Small intestine (tissue), 7 donors: Measurements from ENCODE around the gene MLLT3. TPM values are rescaled to one million over a fixed set of nuclear protein-coding genes. Genes with fewer than 3 reads are reported as not detected.

Source experiments
- DNase-seq, 2 donors: peaks; one replicate each; pipeline versions ENCODE4 v3.0.0 to v3.0.0-alpha.2; 2013
- FAIRE-seq: peaks from 2 replicates; lab custom pipeline; 2012; peaks lifted over from hg19 to GRCh38; lab: Jason Lieb, UNC
- H3K27ac ChIP-seq, 3 donors: one replicate each; pipeline ENCODE4 v1.5.1; 2013; ENCODE audit warnings: low read length in 2 of 3, mild to moderate bottlenecking in 2 of 3, control low read depth in 1 of 3, inconsistent platforms in 1 of 3, low read depth in 1 of 3, moderate library complexity in 1 of 3
- H3K27me3 ChIP-seq, 3 donors: one replicate each; pipeline ENCODE4 v1.6.1; 2013; ENCODE audit warnings: low read length in 3 of 3, inconsistent platforms in 1 of 3; ENCODE audit not compliant: control insufficient read depth in 3 of 3, insufficient read depth in 3 of 3
- H3K36me3 ChIP-seq, 3 donors: one replicate each; pipeline ENCODE4 v1.6.1; 2013; ENCODE audit warnings: low read length in 3 of 3, inconsistent platforms in 1 of 3, low read depth in 1 of 3, mild to moderate bottlenecking in 1 of 3, moderate library complexity in 1 of 3; ENCODE audit not compliant: control insufficient read depth in 3 of 3, insufficient read depth in 2 of 3
- H3K4me1 ChIP-seq, 3 donors: one replicate each; pipeline ENCODE4 v1.6.1; 2013; ENCODE audit warnings: low read length in 2 of 3, inconsistent platforms in 1 of 3, low read depth in 1 of 3, mild to moderate bottlenecking in 1 of 3, moderate library complexity in 1 of 3; ENCODE audit not compliant: control insufficient read depth in 3 of 3, insufficient read depth in 2 of 3
- H3K4me3 ChIP-seq, 3 donors: one replicate each; pipeline ENCODE4 v1.5.1; 2013; ENCODE audit warnings: low read length in 3 of 3, control low read depth in 1 of 3, inconsistent platforms in 1 of 3, low read depth in 1 of 3, mild to moderate bottlenecking in 1 of 3, moderate library complexity in 1 of 3
- H3K9me3 ChIP-seq, 2 donors: one replicate each; pipeline ENCODE4 v1.6.1; 2013; ENCODE audit warnings: low read depth in 1 of 2, low read length in 1 of 2; ENCODE audit not compliant: control insufficient read depth in 2 of 2, insufficient read depth in 1 of 2
- WGBS, 3 donors: extraction: QIAGEN DNeasy Blood & Tissue Kit; methylation state at CpG; one replicate each; pipeline ENCODE4 v1.1.7; 2013; 5-methylcytosine and 5-hydroxymethylcytosine counted together
- polyA plus RNA-seq, 4 donors: library from polyadenylated mRNA; stranded (reverse) in 3 of 4; unstranded in 1 of 4; fragments of 200-250 nt in 3 of 4; fragments of 120-200 nt in 1 of 4; gene quantifications; one replicate each; pipeline versions ENCODE4 v1.2.1 to v1.2.3, GENCODE V29; 2013
- donor health status: healthy with polysubstance abuse.
- donor health status: control.
- donor health status: control.
- donor health status: Bipolar disorder and iron deficiency.
- donor health status: healthy.

The MLLT3 gene
- polyA plus RNA-seq, 4 donors: 8.9 to 34.5 (median 14.0) TPM

- Histone ChIP-seq H3K27ac (peak overlapping the region in 1 of 3 donors; percentile 35), H3K4me1 (peaks cover 0 to 3% (median 0%) of the 10 kb centered on the region in 3 donors), H3K9me3 (no peaks in the 10 kb centered on the region), H3K36me3 (peaks cover 0 to 2% (median 0%) of the 10 kb centered on the region in 3 donors), H3K4me3 (peak overlapping the region in 1 of 3 donors; percentile 6), H3K27me3 (no peaks in the 10 kb centered on the region)
- WGBS, 3 donors: 61 to 84% (median 82%) methylated on average over 4 of the region's 4 CpGs
- no peak for FAIRE-seq
- peak in 1 of 2 donors; percentile 53 for DNase-seq
Observed at GRCh38 chr9:20376731-20377375, 245.4 kb downstream of the MLLT3 start.

GRCh38 chr9:20376042-20376441, 246.3 kb downstream of the MLLT3 start:
- 85 to 89% (median 87%) methylated on average over 4 of the region's 4 CpGs for WGBS, 3 donors
- peaks cover 0 to 3% (median 0%) of the 10 kb centered on the region in 3 donors for H3K4me1 ChIP-seq
- H3K4me3 ChIP-seq: no peak overlapping the region
- FAIRE-seq: no peak
- DNase-seq: no peak
- no peak overlapping the region for H3K27ac ChIP-seq
- peaks cover 0 to 2% (median 0%) of the 10 kb centered on the region in 3 donors for H3K36me3 ChIP-seq
- H3K27me3 ChIP-seq: no peaks in the 10 kb centered on the region
- no peaks in the 10 kb centered on the region for H3K9me3 ChIP-seq

GRCh38 chr9:20373263-20373662, 249.0 kb downstream of the MLLT3 start:
- Histone ChIP-seq H3K4me1 (no peaks in the 10 kb centered on the region), H3K9me3 (no peaks in the 10 kb centered on the region), H3K36me3 (peaks cover 0 to 2% (median 0%) of the 10 kb centered on the region in 3 donors), H3K4me3 (no peak overlapping the region), H3K27ac (no peak overlapping the region), H3K27me3 (no peaks in the 10 kb centered on the region)
- DNase-seq: peak in 1 of 2 donors; percentile 6
- 65 to 66% (median 66%) methylated on average over 1 of the region's 1 CpG for WGBS, 3 donors
- FAIRE-seq: no peak

GRCh38 chr9:20369391-20369790, 252.9 kb downstream of the MLLT3 start:
- Histone ChIP-seq H3K27ac (no peak overlapping the region), H3K36me3 (peaks cover 0 to 2% (median 0%) of the 10 kb centered on the region in 3 donors), H3K4me3 (no peak overlapping the region), H3K9me3 (no peaks in the 10 kb centered on the region), H3K4me1 (no peaks in the 10 kb centered on the region), H3K27me3 (no peaks in the 10 kb centered on the region)
- WGBS, 3 donors: 95 to 100% (median 97%) methylated on average over 1 of the region's 1 CpG
- DNase-seq: no peak
- no peak for FAIRE-seq

- FAIRE-seq (no peak), DNase-seq (no peak)
- H3K36me3 ChIP-seq: no peaks in the 10 kb centered on the region
- no peak overlapping the region for H3K4me3 ChIP-seq
- H3K27ac ChIP-seq: no peak overlapping the region
- H3K9me3 ChIP-seq: no peaks in the 10 kb centered on the region
- no peaks in the 10 kb centered on the region for H3K4me1 ChIP-seq
- WGBS, 3 donors: 95 to 99% (median 97%) methylated on average over 3 of the region's 3 CpGs
- no peaks in the 10 kb centered on the region for H3K27me3 ChIP-seq
Observed at GRCh38 chr9:20367855-20368254, 254.4 kb downstream of the MLLT3 start.

GRCh38 chr9:20364959-20365358, 257.3 kb downstream of the MLLT3 start:
- H3K27ac ChIP-seq: no peak overlapping the region
- FAIRE-seq (no peak), DNase-seq (no peak)
- H3K4me3 ChIP-seq: no peak overlapping the region
- H3K36me3 ChIP-seq: peaks cover 0 to 1% (median 0%) of the 10 kb centered on the region in 3 donors
- peaks cover 0 to 4% (median 0%) of the 10 kb centered on the region in 3 donors for H3K4me1 ChIP-seq
- 82 to 88% (median 84%) methylated on average over 3 of the region's 3 CpGs for WGBS, 3 donors
- H3K27me3 ChIP-seq: no peaks in the 10 kb centered on the region
- H3K9me3 ChIP-seq: no peaks in the 10 kb centered on the region

- 90 to 98% (median 91%) methylated on average over 4 of the region's 4 CpGs for WGBS, 3 donors
- H3K9me3 ChIP-seq: no peaks in the 10 kb centered on the region
Observed at GRCh38 chr9:20363233-20363632, 259.1 kb downstream of the MLLT3 start.

GRCh38 chr9:20361656-20362570, 260.4 kb downstream of the MLLT3 start:
- no peak overlapping the region for H3K4me3 ChIP-seq
- peak overlapping the region in 1 of 3 donors; percentile 60 for H3K27ac ChIP-seq
- WGBS, 3 donors: 71 to 84% (median 74%) methylated on average over 3 of the region's 3 CpGs
- FAIRE-seq: no peak
- no peaks in the 10 kb centered on the region for H3K27me3 ChIP-seq
- H3K9me3 ChIP-seq: no peaks in the 10 kb centered on the region
- H3K36me3 ChIP-seq: peaks cover 0 to 1% (median 0%) of the 10 kb centered on the region in 3 donors
- peaks cover 0 to 13% (median 0%) of the 10 kb centered on the region in 3 donors for H3K4me1 ChIP-seq
- no peak for DNase-seq

More at GRCh38 chr9:20363233-20363632, 259.1 kb downstream of the MLLT3 start:
- Histone ChIP-seq H3K27ac (no peak overlapping the region), H3K36me3 (peaks cover 0 to 1% (median 0%) of the 10 kb centered on the region in 3 donors), H3K27me3 (no peaks in the 10 kb centered on the region), H3K4me1 (peaks cover 0 to 7% (median 0%) of the 10 kb centered on the region in 3 donors), H3K4me3 (no peak overlapping the region)
- DNase-seq (no peak), FAIRE-seq (no peak)
